Panc1 (cell line): ENCODE results near the gene POLA1. TPM values are rescaled to one million over a fixed set of nuclear protein-coding genes. Genes with fewer than 3 reads are reported as not detected.

Experiments
- ATAC-seq: fragments of 200-7000 bp; cut with Tn5 transposase; 2 replicates; pipeline ENCODE4 v1.9.1; 2020; ENCODE audit warnings: mild to moderate bottlenecking, moderate library complexity
- BruUV-seq: library from RNA; stranded (reverse); fragments of 400-500 nt; replicated peaks from 2 replicates; lab custom pipeline; 2021; lab: Mats Ljungman, UMichigan
- CTCF ChIA-PET: fragments of 300-600 bp; sonication (Branson Sonifier 250); formaldehyde crosslinking; loops from one replicate; lab custom pipeline; 2022; ENCODE audit warnings: antibody characterized with exemption; lab: Charles Lee
- POLR2A ChIA-PET: fragments of 300-600 bp; sonication (Branson Sonifier 250); formaldehyde crosslinking; loops from one replicate; lab custom pipeline; 2022; ENCODE audit warnings: antibody characterized with exemption; lab: Charles Lee
- DNase-seq: peaks from one replicate; pipeline ENCODE4 v3.0.0-alpha.2; 2010; ENCODE audit warnings: low read depth, low spot score
- H3K27ac ChIP-seq: 2 replicates; pipeline ENCODE4 v1.5.1; 2011; ENCODE audit warnings: mild to moderate bottlenecking, low read length, inconsistent platforms
- H3K27me3 ChIP-seq: fragments of 200-500 bp; sonication (Bioruptor generic); 2 replicates; pipeline ENCODE4 v1.6.0; 2014; ENCODE audit warnings: low read length, inconsistent platforms; ENCODE audit not compliant: control insufficient read depth, insufficient read depth
- H3K36me3 ChIP-seq: fragments of 200-500 bp; sonication (Bioruptor generic); 2 replicates; pipeline ENCODE4 v1.5.1; 2014; ENCODE audit warnings: inconsistent platforms, mild to moderate bottlenecking, low read length, moderate library complexity; ENCODE audit not compliant: control insufficient read depth, insufficient read depth
- H3K4me1 ChIP-seq: 2 replicates; pipeline ENCODE4 v1.5.1; 2011; ENCODE audit warnings: inconsistent platforms, mild to moderate bottlenecking, low read length, moderate library complexity; ENCODE audit not compliant: control insufficient read depth, insufficient read depth
- H3K4me3 ChIP-seq, 2 experiments: 2 replicates each; pipeline ENCODE4 v1.5.1; 2011 to 2012; ENCODE audit warnings: low read depth in 2 of 2, low read length in 2 of 2, mild to moderate bottlenecking in 2 of 2, inconsistent platforms in 1 of 2, moderate library complexity in 1 of 2
- H3K9me3 ChIP-seq: fragments of 200-500 bp; sonication (Bioruptor generic); 2 replicates; pipeline ENCODE4 v1.5.1; 2014; ENCODE audit warnings: low read depth, mild to moderate bottlenecking, inconsistent platforms, low read length, moderate library complexity; ENCODE audit not compliant: control insufficient read depth, insufficient read depth
- CTCF ChIP-seq: fragments of 450-650 bp; IDR thresholded peaks from 2 replicates; pipeline ENCODE4 v1.5.1; 2017; ENCODE audit warnings: mild to moderate bottlenecking
- POLR2AphosphoS5 ChIP-seq: IDR thresholded peaks from 2 replicates; pipeline ENCODE4 v1.6.1; 2012; ENCODE audit warnings: mild to moderate bottlenecking, low read depth, low read length, moderate library complexity
- REST ChIP-seq, 2 experiments: IDR thresholded peaks; 2 replicates each; pipeline ENCODE4 v1.6.1; 2011 to 2012; ENCODE audit warnings: low read depth in 2 of 2, control low read depth in 1 of 2, low read length in 1 of 2, mild to moderate bottlenecking in 1 of 2, moderate library complexity in 1 of 2; ENCODE audit not compliant: insufficient read depth in 1 of 2
- SIN3A ChIP-seq: IDR thresholded peaks from 2 replicates; pipeline ENCODE4 v1.6.1; 2012; ENCODE audit warnings: low read depth, mild to moderate bottlenecking, low read length, moderate library complexity, borderline replicate concordance; ENCODE audit not compliant: insufficient read depth
- TCF7L2 ChIP-seq: IDR thresholded peaks from 2 replicates; pipeline ENCODE4 v1.6.1; 2011; ENCODE audit warnings: mild to moderate bottlenecking, low read depth, low read length, inconsistent platforms
- in situ Hi-C: cut with HindIII; loops from 2 replicates; pipeline ENCODE4 v1.10.0; 2016; ENCODE audit warnings: low sequenced_read_pairs, low pct_unique_long_range_greater_than_20kb
- intact Hi-C: fragments of 100-400 bp; cut with micrococcal nuclease; formaldehyde crosslinking; loops from one replicate; pipeline ENCODE4 v1.10.0; 2022; ENCODE audit not compliant: unreplicated experiment
- total RNA-seq: library from RNA; stranded (reverse); gene quantifications from one replicate; pipeline ENCODE4 v1.2.1, GENCODE V29; 2021; ENCODE audit not compliant: unreplicated experiment

POLA1 gene
- total RNA-seq, 1 experiment from 2014 or later, result 10.5 TPM

- ChIA-PET POLR2A (no interaction called here), CTCF (no interaction called here)
- H3K27me3 ChIP-seq, result no peaks in the 10 kb centered on the region
- no peak overlapping the region for H3K27ac ChIP-seq
- intact Hi-C loops, result no loop called here
- peaks cover 2% of the 10 kb centered on the region; the same call in 1 of the 2 replicates for H3K36me3 ChIP-seq
- no peaks in the 10 kb centered on the region for H3K4me1 ChIP-seq
- ATAC-seq (no peak), DNase-seq (no peak)
- in situ Hi-C loops, result no loop called here
- no peak overlapping the region for H3K4me3 ChIP-seq
- no TSS peak for BruUV-seq
- no peaks in the 10 kb centered on the region for H3K9me3 ChIP-seq
- TF ChIP-seq REST (IDR thresholded peaks at IDR 0.05; ENCODE audit: insufficient read depth in 1 of 2, low read depth in 2 of 2, low read length in 1 of 2) (no peak), SIN3A (no peak), TCF7L2 (no peak), POLR2AphosphoS5 (no peak), CTCF (no peak)
Measured at GRCh38 chrX:24728530-24728929, 34.8 kb downstream of the POLA1 start.

GRCh38 chrX:24732766-24733500 lies 39.2 kb downstream of the POLA1 start:
- H3K4me1 ChIP-seq, result no peaks in the 10 kb centered on the region
- H3K27me3 ChIP-seq, result no peaks in the 10 kb centered on the region
- ChIA-PET CTCF (no interaction called here), POLR2A (no interaction called here)
- no TSS peak for BruUV-seq
- no peak overlapping the region for H3K27ac ChIP-seq
- in situ Hi-C loops, result no loop called here
- no peak for ATAC-seq
- no peak overlapping the region for H3K4me3 ChIP-seq
- no peaks in the 10 kb centered on the region; the same call in 1 of the 2 replicates for H3K36me3 ChIP-seq
- H3K9me3 ChIP-seq, result no peaks in the 10 kb centered on the region
- intact Hi-C loops, result no loop called here
- DNase-seq, result no peak
- no peak for TF ChIP-seq REST (IDR thresholded peaks at IDR 0.05; ENCODE audit: insufficient read depth in 1 of 2, low read depth in 2 of 2, low read length in 1 of 2)
